Muscle of back (tissue), 11 donors: ENCODE measurements around the gene TOR1B. TPM values are rescaled to one million over a fixed set of nuclear protein-coding genes. Genes with fewer than 3 reads are reported as not detected.

ENCODE experiments used
- DNase-seq, 3 donors: peaks; one replicate each; pipeline versions ENCODE4 v3.0.0 to v3.0.0-alpha.2; 2013
- polyA plus RNA-seq, 10 donors: library from polyadenylated mRNA; unstranded; fragments of 120-200 nt; gene quantifications; one replicate each; pipeline ENCODE4 v1.2.1, GENCODE V29; 2013; ENCODE audit not compliant: insufficient read length in 10 of 10

The TOR1B gene
- polyA plus RNA-seq, 10 donors = 13.0 to 17.8 (median 15.4) TPM

- no peak for DNase-seq
These were observed 9.4 kb downstream of the TOR1B start for GRCh38 chr9:129812385-129812784.

DNA sequence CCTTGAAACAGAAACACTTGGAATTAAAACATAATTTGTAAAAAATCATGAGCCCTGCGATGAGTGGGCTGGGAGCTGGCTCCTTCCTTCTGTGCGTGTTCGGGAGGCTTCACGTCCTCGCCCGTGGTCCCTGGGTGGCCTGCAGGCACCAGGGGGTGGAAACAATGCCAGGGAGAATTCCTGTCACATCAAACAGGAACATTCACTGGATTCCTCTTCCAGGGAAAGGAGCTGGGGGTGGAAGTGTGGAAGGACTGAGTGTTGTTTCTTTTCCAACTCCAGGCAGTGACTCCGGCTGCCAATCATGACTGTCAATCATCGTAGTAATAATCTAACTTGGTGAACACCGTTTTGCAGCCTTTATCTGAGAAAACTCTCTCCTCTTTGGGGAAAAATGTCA, 10.7 kb downstream of the TOR1B start:
- no peak for DNase-seq

DNA sequence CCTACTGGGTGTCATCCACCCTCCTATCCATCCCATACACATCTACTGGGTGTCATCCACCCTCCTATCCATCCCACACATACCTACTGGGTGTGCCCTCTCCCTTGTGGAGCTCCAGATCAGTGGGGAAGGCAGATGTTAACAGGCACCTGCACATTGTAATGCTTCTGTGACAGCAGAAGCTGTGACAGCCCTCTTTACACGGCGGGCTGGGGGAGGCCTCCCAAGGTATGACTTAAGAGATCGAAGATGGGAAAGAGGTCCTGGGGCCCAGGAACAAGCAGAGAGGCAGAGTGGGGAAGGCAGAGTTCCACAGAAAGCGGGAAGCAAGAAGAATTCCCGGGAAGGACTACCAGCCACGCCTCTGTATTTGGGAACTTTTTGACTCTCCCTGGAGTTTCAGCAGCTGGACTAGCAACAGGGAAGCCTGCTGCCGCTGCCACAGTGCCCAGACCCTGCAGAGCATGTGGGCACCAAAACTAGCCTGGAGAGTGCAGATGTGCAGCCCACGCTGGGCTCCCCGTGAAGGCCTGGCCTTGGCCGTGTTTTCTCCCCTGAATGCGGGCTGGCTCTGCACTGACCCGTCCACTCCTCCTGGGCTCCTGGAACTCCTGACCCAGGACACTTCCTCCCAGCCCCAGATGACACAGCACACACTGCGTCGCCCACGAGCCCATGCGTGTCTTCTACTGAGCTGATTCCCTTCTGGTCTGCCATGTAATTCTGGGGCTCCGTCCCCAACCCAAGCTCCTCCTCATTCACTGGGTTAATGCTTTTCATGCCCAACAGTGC, 11.6 kb downstream of the TOR1B start:
- no peak for DNase-seq

DNA sequence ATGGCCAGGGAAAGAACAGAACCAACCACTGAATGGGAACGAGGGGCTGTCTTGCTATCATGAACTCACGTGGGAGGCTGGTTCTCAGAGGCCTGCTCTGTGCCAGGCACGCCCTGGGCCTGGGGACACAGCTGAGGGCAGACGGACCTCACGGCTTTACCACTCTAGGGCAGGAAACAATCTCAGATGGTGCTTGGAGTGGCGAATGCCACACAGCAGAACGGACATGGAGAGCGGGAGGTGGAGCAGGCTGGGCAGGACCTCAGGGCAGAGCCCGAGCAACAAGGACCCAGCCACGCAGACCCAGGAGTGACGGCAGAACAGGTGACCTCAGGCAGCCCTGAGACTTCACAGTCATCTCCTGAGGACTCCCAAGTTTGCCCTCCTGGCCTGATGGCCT, 12.3 kb downstream of the TOR1B start:
- DNase-seq = no peak

GRCh38 chr9:129816501-129817435, 13.8 kb downstream of the TOR1B start:
- no peak for DNase-seq

GRCh38 chr9:129822898-129823541, 20.0 kb downstream of the TOR1B start:
- DNase-seq = peak in 1 of 3 donors; percentile 20

DNA sequence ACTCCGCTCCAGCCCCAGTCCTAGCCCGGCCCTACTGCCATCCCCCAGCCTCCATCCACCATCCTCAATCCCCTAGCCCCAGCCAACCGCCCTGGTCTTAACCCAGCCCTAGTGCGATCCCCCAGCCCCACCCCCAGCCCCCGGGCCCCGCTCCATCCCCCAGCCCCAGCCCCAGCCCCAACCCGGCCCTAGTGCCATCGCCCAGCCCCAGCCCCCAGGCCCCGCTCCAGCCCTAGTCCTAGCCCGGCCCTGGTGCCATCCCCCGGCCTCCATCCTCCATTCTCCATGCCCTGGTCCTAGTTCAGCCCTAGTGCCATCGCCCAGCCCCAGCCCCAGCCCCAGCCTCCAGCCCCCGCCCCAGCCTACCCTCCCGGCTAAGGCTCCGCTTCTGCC, 20.6 kb downstream of the TOR1B start:
- no peak for DNase-seq

GRCh38 chr9:129823935-129824601, 21.1 kb downstream of the TOR1B start, which contains the start of gene TOR1A:
Gene TOR1A, minus strand, starts transcription at chr9:129824136. Its CDS starts 51 bp downstream, at chr9:129824085.
- DNase-seq = peak; percentile 92 to 97 (median 94)

- no peak for DNase-seq
These were observed 23.4 kb downstream of the TOR1B start for GRCh38 chr9:129826344-129826743.

DNA sequence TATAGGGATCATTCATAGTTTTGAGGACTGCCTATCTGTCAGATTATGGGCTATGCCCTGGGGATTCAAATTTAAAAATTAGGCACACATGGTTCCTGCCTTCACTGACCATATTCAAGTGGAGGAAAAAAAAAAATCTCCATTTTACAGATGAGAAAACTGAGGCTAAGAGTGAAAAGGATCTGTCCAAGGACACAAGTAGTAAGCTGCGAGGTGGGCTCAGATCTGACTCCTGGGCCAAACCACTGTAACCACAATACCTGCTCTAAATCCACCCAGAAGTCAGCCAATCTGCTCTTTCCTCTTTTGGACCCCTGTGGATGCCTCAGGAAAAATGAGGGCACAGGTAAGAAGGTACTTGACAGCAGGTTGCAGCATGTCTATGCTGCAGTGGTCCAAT, 23.8 kb downstream of the TOR1B start:
- DNase-seq = no peak

DNA sequence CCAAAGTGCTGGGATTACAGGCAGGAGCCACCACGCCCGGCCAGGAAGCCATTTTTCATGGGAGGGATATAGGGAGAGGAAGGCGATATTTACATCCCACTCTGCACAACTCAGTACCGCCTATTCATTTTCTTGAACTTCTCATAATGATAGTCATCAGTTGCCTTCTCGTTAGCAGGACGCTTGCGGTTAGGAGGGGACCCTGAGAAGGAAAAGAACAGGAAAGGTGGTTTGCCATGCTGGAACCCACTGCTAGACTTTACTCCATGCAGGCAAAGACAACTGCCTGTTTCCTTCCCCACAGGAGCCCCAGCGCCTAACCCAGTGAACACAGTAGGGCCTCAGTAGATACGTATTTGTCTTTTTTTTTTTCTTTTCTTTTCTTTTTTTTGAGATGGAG, 25.1 kb downstream of the TOR1B start:
- DNase-seq = no peak

- DNase-seq = no peak
These were observed 26.0 kb downstream of the TOR1B start for GRCh38 chr9:129828969-129829368.

DNA sequence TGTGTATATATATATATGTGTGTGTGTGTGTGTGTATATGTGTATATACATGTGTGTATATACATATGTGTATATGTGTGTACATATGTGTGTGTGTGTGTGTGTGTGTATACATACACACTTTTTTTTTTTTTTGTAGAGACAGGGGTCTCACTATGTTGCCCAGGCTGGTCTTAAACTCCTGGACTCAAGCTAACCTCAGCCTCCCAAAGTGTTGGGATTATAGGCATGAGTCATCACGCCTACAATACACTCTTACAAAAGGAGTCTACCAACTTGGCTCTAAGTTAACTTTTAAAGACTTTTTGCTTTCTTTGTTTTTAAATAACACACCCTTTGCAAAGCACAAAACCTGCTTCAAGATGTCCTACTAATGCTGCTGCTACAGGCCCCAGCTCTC, 30.0 kb downstream of the TOR1B start:
- DNase-seq = no peak

DNA sequence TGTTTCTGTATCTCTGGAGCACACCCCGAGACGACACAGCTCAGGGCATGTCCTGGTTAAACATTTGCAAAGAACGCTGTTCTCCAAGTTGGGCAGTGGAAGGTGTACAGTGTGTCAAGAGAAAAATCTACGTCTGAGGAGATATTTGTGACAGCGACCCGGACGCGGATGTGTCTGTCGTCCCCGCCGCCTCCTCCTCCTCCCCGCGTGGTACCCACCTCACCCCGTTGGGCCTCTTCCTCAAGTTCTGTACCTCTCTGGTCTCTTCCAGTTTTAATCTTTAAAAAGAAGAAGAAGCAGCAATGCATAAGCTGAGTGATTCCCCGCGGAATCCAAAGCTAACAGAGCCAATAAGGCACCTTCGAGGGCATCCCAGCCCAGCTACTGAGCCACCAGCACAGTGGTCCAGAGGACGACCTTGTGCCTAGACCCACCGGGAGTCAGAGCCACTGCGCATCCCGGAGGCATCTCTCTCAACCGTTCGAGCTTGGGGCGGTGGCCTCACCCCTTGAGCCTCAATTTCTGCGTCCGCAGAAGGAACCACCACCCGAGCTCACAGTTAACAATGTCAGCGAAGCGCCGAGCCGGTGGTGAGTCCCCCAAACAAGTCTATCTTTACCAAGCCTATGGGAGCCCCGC, 31.6 kb downstream of the TOR1B start:
- DNase-seq = no peak

GRCh38 chr9:129835128-129835859, 32.3 kb downstream of the TOR1B start, which contains the start of the genes C9orf78 and USP20:
Gene C9orf78, minus strand, starts transcription at chr9:129835275. Its CDS starts 54 bp downstream, at chr9:129835221.
Gene USP20, plus strand, starts transcription at chr9:129835458. Its CDS starts 17,098 bp downstream, at chr9:129852556.
- DNase-seq = peak; percentile 96 to 99 (median 99)

- no peak for DNase-seq
These were observed 32.9 kb downstream of the TOR1B start for GRCh38 chr9:129835860-129836223.

DNA sequence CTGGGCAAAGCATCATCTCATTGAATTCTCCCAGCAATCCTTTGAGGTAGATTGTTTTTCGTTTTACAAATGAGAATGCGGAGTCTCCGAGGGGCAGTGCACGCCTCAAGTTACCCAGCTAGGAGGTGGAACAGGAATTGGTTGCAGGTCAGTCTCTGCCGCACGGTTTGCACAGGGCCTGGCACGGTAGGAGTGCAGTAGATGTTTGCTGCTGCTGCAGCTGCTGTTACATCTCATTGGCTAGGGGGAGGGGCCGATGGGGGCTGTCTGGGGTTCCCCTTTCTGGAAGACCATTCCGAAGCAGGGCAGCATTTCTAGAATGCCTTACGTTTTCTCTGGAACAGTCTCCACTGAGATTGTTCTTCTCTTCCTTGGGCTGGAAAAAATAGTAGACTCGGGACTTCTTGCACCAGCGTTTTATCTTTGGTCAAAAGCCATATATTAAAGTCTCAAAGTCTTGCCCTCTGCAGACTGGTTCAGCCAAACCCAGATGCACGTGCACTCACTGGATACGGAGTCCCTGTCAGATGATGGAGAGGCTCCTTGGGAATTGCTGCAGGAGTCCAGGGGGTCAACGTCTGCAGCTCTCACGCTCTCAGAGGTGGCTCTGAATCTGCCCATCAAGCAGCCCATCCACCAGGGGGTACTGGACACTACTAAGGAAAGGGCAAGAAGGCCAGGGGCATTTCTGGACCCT, 33.5 kb downstream of the TOR1B start:
- peak in 1 of 3 donors; percentile 22 for DNase-seq

GRCh38 chr9:129838707-129839259, 35.8 kb downstream of the TOR1B start:
- peak in 1 of 3 donors; percentile 27 for DNase-seq
